Suppressor macrophage treated with lipopolysaccharide for 4 hours (primary cell): ENCODE data around the gene UBTD1.
A peak's percentile ranks its signal among the peaks of the same experiment; 100 is the strongest.
"Not testable (repeated sequence)": the region's sequence is repeated elsewhere in the genome, so short reads cannot be mapped to it uniquely, and the experiment has no call there.

ENCODE experiments used
- DNase-seq: peaks from one replicate; pipeline ENCODE4 v3.0.0-alpha.2; 2020

The UBTD1 gene

DNA sequence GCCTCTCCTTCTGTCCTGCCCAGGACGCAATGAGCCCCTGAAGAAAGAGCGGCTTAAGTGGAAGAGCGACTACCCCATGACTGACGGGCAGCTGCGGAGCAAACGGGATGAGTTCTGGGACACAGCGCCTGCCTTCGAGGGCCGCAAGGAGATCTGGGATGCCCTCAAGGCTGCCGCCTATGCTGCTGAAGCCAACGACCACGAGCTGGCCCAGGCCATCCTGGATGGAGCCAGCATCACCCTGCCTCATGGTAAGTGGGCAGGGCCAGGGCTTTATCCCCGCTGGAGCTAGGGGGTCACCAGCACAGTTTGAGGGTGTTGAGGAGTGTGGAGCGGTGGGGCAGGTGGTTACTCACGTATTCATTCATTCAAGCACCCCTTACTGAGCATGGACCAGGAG lies 69.2 kb downstream of the UBTD1 start:
- no peak for DNase-seq

DNA sequence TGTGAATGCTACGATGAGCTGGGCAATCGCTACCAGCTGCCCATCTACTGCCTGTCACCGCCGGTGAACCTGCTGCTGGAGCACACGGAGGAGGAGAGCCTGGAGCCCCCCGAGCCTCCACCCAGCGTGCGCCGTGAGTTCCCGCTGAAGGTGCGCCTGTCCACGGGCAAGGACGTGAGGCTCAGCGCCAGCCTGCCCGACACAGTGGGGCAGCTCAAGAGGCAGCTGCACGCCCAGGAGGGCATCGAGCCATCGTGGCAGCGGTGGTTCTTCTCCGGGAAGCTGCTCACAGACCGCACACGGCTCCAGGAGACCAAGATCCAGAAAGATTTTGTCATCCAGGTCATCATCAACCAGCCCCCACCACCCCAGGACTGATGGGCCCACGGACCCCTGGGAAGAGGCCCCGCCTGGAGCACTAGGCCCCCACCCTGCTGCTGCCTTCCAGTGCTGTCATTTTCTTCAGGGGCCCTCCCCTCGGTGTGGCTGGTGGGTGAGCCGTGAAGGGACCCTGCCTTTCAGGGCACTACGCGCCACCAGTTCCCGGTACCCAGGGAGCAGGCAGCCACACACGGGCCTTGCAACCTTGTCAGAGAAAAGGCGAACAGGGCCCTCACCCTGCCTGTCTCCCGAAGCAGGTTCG lies 71.5 kb downstream of the UBTD1 start:
- no peak for DNase-seq

DNA sequence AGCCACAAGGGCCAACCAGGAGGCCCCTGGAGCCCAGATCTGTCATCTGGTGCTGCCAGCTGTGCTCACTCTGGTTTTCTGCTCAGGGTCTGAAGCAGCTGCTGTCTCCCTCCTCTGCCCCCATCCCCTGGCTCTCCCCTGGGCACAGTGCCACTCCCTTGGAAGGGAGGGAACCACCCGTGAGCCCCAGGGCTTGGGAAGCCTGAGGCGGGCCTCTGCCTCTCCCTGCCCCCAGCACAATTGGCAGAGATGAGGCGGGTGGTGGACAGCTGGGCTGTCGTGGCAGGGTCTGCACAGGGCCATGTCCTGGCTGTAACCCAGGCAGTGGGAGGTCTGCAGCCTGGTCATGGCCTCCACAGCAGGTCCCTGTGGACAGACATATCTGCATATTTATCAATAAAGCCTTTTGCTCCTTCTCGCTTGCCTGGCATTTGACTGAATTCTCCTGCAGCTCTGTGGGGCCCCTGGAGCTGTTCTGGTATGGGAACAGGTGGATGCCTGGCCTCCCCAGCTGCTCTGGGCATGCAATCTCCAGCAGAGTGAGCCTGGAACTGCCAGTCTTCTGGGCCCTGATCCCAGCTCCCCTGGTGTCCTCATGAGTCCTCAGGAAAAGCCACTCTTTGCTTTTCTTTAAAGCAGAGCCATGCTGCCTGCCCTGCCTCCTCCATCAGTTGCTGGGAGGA lies 72.2 kb downstream of the UBTD1 start:
- DNase-seq = no peak

DNA sequence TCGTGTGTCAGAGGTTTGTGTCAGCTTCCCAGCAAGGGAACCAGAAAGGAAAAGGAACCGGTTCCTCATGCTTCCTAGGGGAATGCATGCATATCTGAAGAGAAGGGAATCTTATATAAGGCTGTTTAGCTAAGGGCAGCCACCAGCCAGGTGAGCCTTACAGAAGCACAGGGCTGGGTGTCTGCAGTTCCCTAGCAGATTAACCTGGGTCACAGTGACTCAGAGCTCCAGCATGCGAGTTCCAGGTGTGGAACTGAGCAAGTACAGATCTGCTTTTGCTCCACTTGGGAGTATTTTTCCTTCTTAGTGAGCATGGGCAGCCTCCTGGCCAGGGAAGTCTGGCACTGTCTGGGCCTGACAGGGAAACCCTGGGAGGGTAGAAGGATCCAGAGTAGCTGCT lies 72.9 kb downstream of the UBTD1 start:
- DNase-seq = no peak

DNA sequence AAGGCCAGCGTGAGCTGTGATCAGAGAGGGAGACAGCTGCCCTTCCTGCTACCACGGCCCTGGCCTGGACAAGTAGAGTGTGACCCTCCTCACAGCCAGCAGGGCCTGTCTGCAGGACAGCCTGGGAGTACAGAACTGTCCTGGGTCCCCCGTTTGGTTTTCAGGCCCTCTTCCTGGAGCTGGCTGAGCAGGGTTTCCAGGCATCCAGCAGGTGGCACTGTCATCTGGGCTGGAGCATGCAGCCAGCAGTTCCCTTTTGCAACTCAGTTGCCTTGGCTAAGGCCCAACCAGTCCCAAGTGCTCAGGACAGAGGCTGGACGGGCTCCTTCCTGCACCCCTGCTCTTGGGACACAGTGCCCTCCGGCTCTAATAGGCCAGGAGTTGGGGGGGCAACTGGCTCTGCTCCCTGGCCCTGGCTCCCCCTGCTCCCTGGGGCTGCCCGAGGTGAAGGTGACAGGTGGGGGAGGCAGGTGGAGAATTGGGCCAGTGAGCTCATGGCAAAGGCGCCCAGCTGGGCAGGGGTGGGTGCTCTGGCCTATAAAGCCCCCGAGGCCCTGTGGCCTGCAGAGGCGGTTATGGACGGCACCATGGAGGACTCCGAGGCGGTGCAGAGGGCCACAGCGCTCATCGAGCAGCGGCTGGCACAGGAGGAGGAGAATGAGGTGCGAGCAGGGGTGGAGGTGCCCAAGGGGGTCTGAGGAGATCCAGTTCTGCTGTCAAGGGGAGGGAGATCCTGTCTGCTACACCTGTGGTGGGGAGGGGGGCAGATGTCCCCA lies 73.7 kb downstream of the UBTD1 start, which contains the start of gene ANKRD2:
Gene ANKRD2, plus strand, starts transcription at position 566 of the 776 bp plus-strand sequence. Its CDS starts 10 bp downstream, at position 576.
- DNase-seq = peak; percentile 81

DNA sequence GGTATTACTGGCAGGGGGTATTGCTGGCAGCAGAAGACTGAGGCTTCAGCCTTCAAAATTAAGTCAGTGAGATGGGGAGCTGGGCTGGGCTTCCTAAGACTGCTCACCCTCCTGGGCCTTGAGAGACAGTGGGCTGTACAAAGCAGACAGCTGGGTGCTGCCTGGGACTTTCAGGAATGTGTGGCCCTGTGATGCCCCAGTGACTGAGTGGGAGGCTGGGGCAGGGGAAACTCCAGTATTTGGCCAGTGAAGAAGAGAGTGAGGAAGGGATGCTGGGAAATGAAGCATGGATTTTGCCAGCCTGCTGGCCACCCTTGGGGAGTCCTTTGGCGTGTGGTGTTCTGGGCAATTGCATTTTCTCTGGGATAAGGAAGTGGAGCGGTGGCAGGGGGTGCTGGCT lies 74.3 kb downstream of the UBTD1 start:
- peak; percentile 54 for DNase-seq

DNA sequence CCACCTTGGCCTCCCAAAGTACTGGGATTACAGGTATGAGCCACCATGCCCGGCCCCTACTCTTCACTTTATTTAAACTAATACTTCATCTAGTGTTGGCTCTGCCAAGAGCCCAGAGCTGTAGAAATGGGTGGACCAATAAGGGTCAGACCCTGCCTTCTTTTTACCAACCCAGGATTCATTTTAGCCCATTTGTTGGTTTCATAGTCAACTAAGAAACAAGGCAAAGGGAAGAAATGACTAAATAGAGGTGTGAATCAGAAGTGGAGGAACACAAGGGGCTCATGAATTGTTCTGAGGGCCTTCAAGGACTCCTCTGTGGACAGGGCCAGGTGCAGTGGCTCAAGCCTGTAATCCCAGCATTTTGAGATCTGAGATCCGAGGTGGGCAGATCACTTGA lies 74.9 kb downstream of the UBTD1 start:
- no peak for DNase-seq

DNA sequence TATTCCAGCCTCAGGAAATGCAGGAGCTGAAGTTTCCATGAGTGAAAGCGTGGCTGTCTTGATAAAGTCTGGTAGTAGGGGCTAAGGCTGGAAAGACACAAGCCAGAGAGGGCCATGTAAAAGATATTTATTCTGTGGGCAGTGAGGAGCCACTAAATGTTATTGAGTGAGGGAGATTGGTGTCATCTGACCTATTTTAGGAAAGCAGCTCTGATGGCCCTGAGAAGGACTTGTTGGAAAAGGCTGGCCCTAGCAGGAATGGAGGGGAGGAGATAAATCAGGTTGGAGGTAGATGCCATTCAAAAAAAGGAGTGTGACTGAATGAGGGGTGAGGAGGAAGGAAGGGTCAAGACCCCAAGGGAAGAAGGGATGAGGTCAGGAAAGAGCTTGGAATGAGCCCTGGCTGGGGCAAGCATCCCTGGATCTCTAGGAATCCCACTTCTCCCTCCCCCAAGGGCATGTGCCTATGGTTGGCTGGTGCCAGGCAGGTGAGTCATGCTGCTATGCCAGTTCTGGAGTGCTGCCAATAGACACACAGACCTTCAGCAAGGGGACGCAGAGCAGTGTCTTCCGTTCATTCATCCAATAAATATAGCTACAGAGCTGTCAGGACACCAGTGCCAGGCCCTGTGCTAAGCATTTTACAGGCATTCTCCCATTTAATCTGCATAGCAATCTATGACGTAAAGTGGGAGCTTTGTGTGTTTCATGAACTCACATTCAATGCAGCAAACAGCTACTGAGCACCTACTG lies 75.8 kb downstream of the UBTD1 start:
- peak; percentile 39 for DNase-seq

DNA sequence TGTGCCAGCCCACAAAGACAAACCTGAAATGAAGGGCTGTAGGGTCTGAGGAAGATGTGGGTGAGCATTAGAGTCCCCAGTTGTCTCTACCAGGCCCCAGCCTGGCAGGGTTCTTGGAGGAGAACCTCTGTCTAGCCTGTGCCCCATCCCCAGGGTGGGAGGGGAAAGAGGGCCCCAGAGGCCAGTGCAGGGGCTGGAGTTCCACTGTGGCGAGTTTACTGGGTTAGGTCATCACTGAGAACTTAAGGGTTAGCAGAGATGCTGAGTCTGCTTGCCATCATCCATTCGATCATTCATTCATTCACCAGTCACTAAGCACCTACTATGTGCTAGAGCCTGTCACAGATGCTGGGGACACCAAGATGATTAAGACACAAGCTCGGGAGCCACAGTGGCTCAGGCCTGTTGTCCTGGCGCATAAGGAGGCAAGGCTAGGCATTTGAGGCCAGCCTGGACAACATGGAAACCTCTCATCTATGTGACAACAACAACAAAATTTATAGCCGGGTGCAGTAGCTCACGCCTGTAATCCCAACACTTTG lies 76.5 kb downstream of the UBTD1 start:
- DNase-seq = no peak

DNA sequence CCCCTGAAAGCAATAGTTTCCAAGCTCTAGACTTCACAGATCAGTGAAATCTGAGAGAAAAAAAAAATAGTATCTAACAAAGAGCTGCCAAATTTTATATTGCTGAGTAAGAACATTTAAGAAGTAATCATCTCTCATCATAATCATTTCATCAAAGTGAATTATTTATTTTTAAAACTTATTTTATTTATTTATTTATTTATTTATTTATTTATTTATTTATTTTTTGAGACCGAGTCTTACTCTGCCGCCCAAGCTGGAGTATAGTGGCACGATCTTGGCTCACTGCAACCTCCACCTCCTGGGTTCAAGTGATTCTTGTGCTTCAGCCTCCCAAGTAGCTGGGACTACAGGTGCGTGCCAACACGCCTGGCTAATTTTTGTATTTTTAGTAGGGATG lies 77.8 kb downstream of the UBTD1 start:
- DNase-seq = not testable (repeated sequence)

DNA sequence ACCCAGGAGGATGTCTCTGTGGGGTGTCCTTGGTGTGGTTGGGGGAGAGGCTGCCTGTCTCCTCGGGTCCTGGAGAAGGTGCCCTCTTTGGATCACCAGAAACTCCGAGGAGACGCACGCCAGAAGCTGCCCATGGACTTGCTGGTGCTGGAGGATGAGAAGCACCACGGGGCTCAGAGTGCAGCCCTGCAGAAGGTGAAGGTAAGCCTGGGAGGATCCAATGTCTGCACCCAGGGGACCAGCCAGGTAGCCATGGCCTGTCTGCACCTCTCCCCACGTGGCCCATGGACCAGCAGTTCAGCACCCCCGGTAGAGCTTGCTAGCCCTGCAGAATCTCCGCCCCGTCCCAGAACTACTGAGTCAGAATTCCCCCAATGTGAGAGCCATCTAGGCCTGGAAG lies 79.0 kb downstream of the UBTD1 start:
- DNase-seq = no peak

DNA sequence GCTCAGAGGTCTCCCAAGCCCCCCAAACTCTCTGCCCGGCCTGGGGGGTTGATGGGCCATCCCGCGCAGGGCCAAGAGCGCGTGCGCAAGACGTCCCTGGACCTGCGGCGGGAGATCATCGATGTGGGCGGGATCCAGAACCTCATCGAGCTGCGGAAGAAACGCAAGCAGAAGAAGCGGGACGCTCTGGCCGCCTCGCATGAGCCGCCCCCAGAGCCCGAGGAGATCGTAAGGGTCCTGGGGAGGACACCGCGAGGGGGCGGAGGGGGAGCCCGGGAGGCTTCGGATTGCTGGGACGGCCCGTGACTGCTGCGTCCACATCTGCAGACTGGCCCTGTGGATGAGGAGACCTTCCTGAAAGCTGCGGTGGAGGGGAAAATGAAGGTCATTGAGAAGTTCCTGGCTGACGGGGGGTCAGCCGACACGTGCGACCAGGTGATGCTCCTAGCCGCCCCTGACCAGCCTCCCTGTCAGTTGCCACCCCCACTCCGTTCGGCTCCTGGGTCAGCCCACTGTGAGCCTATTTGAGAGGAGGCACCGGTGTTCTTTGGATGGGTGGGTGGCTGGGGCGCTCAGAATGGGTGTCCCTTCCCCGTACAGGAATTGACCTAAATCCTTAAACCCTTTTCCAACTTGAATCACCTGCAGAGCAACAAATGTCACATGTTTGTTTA lies 79.6 kb downstream of the UBTD1 start:
- DNase-seq = no peak

DNA sequence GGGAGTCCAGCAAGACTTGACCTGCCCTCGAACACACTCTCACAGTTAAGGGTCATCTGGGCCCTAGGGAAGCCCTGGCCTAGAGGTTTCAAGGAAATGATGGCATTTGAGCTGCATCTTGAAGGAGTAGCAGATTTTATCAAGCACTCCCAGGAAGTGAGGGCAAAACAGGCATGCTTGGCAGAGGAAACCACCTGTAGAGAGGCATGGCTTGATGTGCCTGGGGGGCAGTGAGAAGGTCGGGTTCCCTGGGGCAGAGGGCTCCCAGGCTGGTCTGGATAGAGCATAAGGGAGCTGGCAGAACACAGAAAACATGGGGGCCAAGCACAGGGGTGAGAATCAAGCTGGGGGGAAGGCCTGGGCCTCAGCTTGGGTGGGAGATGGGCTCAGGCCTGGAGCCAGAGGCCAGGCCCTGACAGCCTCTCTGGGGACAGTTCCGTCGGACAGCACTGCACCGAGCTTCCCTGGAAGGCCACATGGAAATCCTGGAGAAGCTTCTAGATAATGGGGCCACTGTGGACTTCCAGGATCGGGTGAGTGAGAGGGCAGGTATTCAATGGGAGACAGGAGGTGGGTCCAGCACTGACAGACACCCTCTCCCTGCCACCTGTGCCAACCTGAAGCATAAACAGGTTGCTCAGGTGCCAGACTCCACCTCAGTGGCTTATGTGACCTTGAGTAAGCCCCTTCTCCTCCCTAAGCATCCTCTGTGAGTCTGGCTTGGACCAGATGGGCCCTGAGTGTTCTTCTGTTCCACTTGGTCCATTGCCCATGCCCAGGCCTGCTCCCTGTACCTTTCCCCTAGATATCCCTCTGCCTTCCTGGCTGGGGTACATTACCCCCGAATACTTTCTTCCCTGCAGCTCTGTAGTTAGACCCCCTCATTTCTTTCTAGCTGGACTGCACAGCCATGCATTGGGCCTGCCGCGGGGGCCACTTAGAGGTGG lies 82.0 kb downstream of the UBTD1 start:
- no peak for DNase-seq

DNA sequence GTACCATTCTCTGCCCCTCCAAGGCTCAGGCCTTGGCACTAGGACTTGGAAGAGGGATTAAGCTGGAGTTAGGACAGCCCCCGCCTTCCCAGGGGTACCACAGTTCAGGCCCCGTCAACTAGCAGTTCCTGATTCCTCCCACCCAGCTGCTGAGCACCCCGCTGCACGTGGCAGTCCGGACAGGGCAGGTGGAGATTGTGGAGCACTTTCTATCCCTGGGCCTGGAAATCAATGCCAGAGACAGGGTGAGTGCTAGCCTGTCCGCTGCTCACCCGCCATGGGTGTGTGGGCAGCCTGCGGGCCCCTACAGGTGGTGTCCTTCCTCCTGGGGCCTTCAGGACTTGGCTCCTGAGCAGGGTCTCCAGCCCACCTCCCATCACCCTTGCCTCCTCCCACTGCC lies 83.4 kb downstream of the UBTD1 start:
- DNase-seq = no peak

DNA sequence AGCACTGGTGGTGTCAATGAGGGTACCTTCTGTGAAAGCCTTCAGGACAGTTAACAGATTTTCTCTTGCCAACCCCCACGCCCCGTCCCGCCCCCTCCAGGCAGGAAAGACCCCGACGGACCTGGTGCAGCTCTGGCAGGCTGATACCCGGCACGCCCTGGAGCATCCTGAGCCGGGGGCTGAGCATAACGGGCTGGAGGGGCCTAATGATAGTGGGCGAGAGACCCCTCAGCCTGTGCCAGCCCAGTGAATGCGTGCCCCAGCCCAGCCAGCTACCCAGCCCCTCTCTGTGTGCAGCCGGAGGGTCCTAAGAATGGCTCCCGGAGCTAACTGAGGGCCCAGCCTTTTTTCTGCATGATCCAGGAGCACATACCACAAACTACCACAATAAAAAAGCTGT lies 84.8 kb downstream of the UBTD1 start:
- DNase-seq = no peak

DNA sequence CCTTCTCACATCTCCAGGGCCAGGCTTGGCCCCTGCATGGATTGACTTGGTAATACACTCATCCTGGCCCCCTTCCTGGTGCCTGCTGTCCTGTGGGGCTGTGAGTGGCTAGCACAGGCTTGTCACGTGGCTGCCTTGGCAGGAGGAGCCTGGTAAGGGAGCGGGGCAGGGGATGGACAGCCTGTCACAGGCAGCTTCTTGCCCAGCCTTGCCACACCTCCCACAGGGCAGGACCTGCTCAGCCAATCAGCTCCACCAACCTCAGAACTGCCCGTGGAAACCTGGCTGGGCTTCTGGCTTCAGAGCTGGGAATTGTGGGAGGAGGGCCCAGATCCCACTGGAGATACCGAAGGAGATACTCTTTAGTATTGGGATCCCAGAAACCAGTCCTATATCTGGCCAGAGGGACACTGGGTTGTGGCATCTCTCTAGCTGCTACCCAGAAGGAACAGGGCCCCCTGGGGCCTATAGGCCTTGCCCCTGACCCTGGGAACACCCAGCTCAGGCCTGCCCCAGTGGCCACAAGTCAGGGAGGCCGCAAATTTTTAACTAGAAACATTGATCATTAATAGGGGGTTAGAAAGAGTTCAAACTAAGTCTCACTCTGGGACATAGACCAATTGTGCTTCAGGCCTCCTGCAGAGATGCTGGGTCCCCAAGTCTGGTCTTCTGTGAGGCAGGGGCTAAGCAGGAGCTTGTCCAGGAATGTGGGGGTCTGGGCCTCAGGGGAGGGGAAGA lies 85.5 kb downstream of the UBTD1 start, which contains the start of gene HOGA1:
Gene HOGA1, plus strand, starts transcription at position 330 of the 738 bp plus-strand sequence. Its CDS starts 315 bp downstream, at position 645.
- DNase-seq = no peak

DNA sequence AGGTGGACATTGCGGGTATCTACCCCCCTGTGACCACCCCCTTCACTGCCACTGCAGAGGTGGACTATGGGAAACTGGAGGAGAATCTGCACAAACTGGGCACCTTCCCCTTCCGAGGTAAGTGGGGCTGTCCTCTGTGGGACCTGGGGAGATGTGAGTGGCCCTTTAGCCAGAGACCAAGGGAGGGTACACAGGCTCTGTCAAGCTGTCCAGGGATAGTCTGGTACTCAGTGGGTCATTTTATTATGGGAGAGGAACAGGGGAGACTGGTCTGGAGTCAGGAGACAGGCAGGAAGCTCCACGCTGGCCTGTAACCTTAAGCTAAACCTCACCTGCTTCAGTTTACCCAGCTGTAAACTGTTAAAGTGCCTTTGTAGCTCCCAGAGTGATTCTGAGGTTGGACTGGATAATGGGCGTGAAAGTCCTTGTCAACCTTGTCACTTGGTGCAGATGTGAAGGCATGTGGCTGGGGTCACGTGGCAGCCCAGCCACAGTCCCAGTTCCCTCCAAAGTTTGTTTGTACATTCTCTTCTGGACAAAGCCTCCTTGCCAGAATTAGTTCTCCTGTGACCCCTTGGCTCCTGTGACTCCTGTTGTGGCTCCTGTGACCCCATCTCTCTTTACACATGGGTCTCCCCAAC lies 86.2 kb downstream of the UBTD1 start:
- no peak for DNase-seq

DNA sequence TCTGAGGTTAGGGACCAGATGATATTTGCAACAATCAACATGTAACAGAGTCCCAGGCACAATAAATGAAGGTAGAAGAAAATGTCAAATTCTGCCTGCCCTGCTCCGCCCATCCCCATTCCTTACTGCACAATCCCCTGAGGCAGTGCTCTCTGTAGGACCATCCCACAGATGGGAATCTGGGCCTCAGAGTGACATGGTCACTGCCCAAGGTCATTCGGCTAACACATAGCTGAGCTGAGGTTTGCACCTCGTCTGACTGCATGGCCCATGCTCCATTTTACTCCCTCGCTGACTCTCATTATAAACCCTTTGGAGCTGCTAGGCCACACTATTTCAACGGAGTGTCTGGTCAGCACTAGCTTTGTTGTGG lies 86.7 kb downstream of the UBTD1 start:
- DNase-seq = no peak

DNA sequence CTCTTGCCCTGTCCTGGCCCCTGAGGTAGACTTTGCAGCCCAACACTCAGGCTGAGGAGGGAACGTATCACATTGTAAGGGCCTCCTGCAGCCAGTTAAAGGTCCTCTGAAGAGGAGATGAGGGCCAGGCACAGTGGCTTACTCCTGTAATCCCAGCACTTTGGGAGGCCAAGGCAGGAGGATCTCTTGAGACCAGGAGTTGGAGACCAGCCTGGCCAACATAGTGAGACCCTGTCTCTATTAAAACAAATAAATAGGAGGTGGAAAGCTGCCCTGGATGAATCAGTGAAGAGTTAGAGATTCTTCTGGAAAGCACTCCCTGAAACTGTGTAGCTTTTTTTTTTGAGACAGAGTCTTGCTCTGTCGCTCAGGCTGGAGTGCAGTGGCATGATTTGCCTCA lies 88.5 kb downstream of the UBTD1 start:
- no peak for DNase-seq

DNA sequence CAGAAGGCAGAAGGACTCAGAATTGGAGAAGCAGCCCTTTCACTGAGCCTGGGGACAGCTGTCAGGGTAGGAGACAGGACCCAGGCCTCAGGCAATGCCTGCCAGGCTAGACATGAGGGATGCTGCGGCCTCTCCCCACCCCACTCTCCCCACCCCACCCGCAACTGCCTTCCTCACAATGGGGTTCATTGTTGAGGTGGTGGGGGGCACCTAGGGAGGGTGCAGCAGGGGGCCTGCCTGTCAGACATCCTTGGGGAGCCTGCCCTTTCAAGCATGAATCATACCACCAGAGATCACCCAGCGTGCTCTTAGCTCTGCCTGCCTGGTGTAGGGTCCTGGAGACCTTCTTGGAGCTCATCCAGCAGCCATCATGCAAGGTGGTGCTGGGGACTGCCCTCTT lies 90.8 kb downstream of the UBTD1 start, which contains the start of gene C10orf62:
Gene C10orf62, plus strand, starts transcription at position 243 of the 400 bp plus-strand sequence. CDS start 177 bp downstream, outside the sequence.
- no peak for DNase-seq
